ENCODE data around the gene NOP56. TPM values are rescaled to one million over a fixed set of nuclear protein-coding genes. Genes with fewer than 3 reads are reported as not detected.

Gene NOP56
- total and polyA plus RNA-seq, 9 of the 15 experiments (the other 6 are each of a cell fraction or from before 2014, with no cell fraction given): 295 to 697 (median 439) TPM

- no peak for TF ChIP-seq ZNF551 (CRISPR knock-in tag; IDR thresholded peaks at IDR 0.05)
Observed at GRCh38 chr20:2624190-2624589, 28.2 kb upstream of the NOP56 start (continued).

GRCh38 chr20:2625062-2625461 is 27.4 kb upstream of the NOP56 start:
- H3K9me1 ChIP-seq (ENCODE audit: control insufficient read depth, insufficient read depth, low read length): no peaks in the 10 kb centered on the region
- peaks cover 10 to 11% of the 10 kb centered on the region in 2 experiments; a peak in 3 of 5 replicates for H3K27me3 ChIP-seq (ENCODE audit: control insufficient read depth in 2 of 2, insufficient read depth in 2 of 2, low read length in 2 of 2)
- ChIA-PET CTCF (ENCODE audit: low intra/inter-chr PET ratio) (no interaction called here), POLR2A (interaction anchor here (1.4 kb wide), 1 partner anchor 13 kb away, joined by 4 read pairs; no protein-coding TSS in a partner anchor)
- BruUV-seq (replicated peaks): no TSS peak
- no peak for TF ChIP-seq RBM17 (IDR thresholded peaks at IDR 0.05; ENCODE audit: borderline replicate concordance, low read depth, low read length)
- TF ChIP-seq GABPB2 (CRISPR knock-in tag; conservative IDR thresholded peaks at IDR 0.05): no peak
- TF ChIP-seq CTBP1 (IDR thresholded peaks at IDR 0.05; ENCODE audit: borderline replicate concordance): no peak
- no peak for TF ChIP-seq SMAD3 (CRISPR knock-in tag; conservative IDR thresholded peaks at IDR 0.05)
- no peak for TF ChIP-seq MTA2 (IDR thresholded peaks at IDR 0.05; ENCODE audit: low read depth)
- TF ChIP-seq ZNF57 (CRISPR knock-in tag; IDR thresholded peaks at IDR 0.05): no peak
- no peak for TF ChIP-seq ZNF740 (CRISPR knock-in tag; IDR thresholded peaks at IDR 0.05)
- no peak for TF ChIP-seq ZNF740 (tag; IDR thresholded peaks at IDR 0.05)
- TF ChIP-seq NCOA6 (IDR thresholded peaks at IDR 0.05): no peak
- no peak for TF ChIP-seq NFYB (IDR thresholded peaks at IDR 0.05; ENCODE audit: extremely low read depth, insufficient read length)
- TF ChIP-seq EP300 (IDR thresholded peaks at IDR 0.05; ENCODE audit: low read length): no peak
- H2AFZ ChIP-seq (ENCODE audit: low read depth, low read length): no peak overlapping the region
- no peaks in the 10 kb centered on the region for H3K4me1 ChIP-seq (replicated peaks in 1 of 2; ENCODE audit: control insufficient read depth in 2 of 2, insufficient read depth in 2 of 2, low read length in 2 of 2)
- no peak overlapping the region for H3K9ac ChIP-seq (ENCODE audit: insufficient read depth in 1 of 2, low read depth in 2 of 2, low read length in 2 of 2)
- H3K27ac ChIP-seq (ENCODE audit: extremely low read depth, low read depth, low read length): no peak overlapping the region
- ATAC-seq (no peak), FAIRE-seq (no peak), DNase-seq (ENCODE audit: extremely low read depth in 1 of 4, low spot score in 3 of 4) (no peak)
- no peaks in the 10 kb centered on the region for H3K36me3 ChIP-seq (ENCODE audit: control insufficient read depth, insufficient read depth, low read length)
- no peaks in the 10 kb centered on the region for H3K9me3 ChIP-seq (replicated peaks; ENCODE audit: control insufficient read depth, insufficient read depth, low read depth, low read length)
- no peak overlapping the region for H3K4me3 ChIP-seq
- no peaks in the 10 kb centered on the region for H3K79me2 ChIP-seq (ENCODE audit: control insufficient read depth, insufficient read depth, low read length)
- intact Hi-C loops (cut with micrococcal nuclease) (no loop called here), in situ Hi-C loops (cut with MboI) (no loop called here)
- no peaks in the 10 kb centered on the region for H4K20me1 ChIP-seq (replicated peaks; ENCODE audit: control insufficient read depth, insufficient read depth, low read length)
- WGBS (ENCODE audit: insufficient coverage, low coverage, missing lambda C conversion rate): 0% methylated on average over 2 of the region's 2 CpGs
- no peak overlapping the region for H3K4me2 ChIP-seq (ENCODE audit: insufficient read depth, low read length)

Measured in K562 (cell line).